ENCODE data around the gene TRAPPC2. TPM values are rescaled to one million over a fixed set of nuclear protein-coding genes. Genes with fewer than 3 reads are reported as not detected.

Gene TRAPPC2
- total RNA-seq, 2 experiments from 2014 or later, result 22.2 to 27.0 TPM

DNA sequence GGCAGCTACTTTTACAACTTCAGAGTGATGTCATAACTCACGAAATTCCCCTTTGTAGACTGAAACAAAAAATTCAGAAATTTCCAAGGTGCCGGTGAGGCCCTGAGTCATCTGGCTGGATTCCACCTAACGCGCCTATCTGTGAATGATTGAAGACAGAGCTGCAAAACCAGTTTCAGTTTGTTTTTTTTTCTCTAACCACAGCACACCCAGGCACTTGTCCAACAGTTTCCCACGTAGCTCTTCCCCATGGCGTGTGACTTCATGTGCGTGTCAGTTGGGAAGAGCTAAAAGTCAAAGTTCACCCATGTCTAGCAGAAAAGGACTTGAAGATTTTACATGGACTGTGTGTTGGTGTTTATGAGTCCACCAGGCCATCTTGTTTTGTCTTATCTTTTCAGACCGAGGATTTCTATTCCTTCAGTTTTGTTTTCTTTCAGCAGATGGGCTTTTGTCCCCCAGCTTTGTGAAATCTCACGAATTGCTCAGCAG lies 65.1 kb downstream of the TRAPPC2 start:
- intact Hi-C loops (cut with micrococcal nuclease; ENCODE audit: unreplicated experiment), result no loop called here
- DNase-seq (ENCODE audit: low spot score), result no peak
- Histone ChIP-seq H3K9me3 (ENCODE audit: low read length) (no peaks in the 10 kb centered on the region), H4K20me1 (ENCODE audit: insufficient read depth, low read length) (no peaks in the 10 kb centered on the region), H3K36me3 (ENCODE audit: insufficient read depth, low read length) (peaks cover 5% of the 10 kb centered on the region), H3K4me3 (ENCODE audit: low read depth, low read length, poor library complexity, severe bottlenecking) (no peak overlapping the region), H3K4me1 (ENCODE audit: insufficient read depth, low read length, poor library complexity, severe bottlenecking) (peaks cover 6% of the 10 kb centered on the region), H3K4me2 (ENCODE audit: low read length) (no peak overlapping the region), H2AFZ (ENCODE audit: low read length) (no peak overlapping the region), H3K79me2 (ENCODE audit: insufficient read depth, low read depth, low read length) (no peaks in the 10 kb centered on the region), H3K27ac (ENCODE audit: low read depth, low read length, poor library complexity, severe bottlenecking) (no peak overlapping the region), H3K9me2 (ENCODE audit: insufficient read depth, low read length) (no peaks in the 10 kb centered on the region)
- CTCF ChIA-PET (ENCODE audit: unreplicated experiment), result no interaction called here
- TF ChIP-seq, protein P1, sequence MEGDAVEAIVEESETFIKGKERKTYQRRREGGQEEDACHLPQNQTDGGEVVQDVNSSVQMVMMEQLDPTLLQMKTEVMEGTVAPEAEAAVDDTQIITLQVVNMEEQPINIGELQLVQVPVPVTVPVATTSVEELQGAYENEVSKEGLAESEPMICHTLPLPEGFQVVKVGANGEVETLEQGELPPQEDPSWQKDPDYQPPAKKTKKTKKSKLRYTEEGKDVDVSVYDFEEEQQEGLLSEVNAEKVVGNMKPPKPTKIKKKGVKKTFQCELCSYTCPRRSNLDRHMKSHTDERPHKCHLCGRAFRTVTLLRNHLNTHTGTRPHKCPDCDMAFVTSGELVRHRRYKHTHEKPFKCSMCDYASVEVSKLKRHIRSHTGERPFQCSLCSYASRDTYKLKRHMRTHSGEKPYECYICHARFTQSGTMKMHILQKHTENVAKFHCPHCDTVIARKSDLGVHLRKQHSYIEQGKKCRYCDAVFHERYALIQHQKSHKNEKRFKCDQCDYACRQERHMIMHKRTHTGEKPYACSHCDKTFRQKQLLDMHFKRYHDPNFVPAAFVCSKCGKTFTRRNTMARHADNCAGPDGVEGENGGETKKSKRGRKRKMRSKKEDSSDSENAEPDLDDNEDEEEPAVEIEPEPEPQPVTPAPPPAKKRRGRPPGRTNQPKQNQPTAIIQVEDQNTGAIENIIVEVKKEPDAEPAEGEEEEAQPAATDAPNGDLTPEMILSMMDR (conservative IDR thresholded peaks at IDR 0.05; ENCODE audit: low read length), result no peak
- no peak for TF ChIP-seq EZH2phosphoT487 (IDR thresholded peaks at IDR 0.05; ENCODE audit: borderline replicate concordance, low read depth, low read length)
- BruUV-seq (replicated peaks), result no TSS peak
- POLR2A ChIA-PET, result no interaction called here

DNA sequence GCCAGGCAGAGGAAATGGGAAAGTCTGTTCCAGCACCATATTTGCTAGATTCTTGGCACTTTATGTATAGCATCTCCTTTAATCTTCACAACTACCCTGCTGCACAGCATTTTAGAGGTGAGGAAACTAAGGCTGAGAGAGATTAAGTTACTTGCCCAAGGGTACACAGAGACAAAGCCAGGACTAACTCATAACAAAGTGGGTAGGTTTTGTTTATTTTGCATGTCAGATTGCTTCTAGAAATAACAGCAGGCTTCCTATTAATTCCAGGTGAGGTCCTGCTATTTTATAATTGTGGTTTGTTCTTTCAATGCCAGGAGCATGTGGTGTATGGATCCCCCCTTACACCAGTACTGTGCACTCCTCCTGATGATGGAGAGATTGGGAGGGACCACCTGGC lies 66.5 kb downstream of the TRAPPC2 start:
- no peak for TF ChIP-seq EZH2phosphoT487 (IDR thresholded peaks at IDR 0.05; ENCODE audit: borderline replicate concordance, low read depth, low read length)
- TF ChIP-seq, protein P1 (conservative IDR thresholded peaks at IDR 0.05; ENCODE audit: low read length), result no peak
- intact Hi-C loops (cut with micrococcal nuclease; ENCODE audit: unreplicated experiment), result no loop called here
- BruUV-seq (replicated peaks), result no TSS peak

DNA sequence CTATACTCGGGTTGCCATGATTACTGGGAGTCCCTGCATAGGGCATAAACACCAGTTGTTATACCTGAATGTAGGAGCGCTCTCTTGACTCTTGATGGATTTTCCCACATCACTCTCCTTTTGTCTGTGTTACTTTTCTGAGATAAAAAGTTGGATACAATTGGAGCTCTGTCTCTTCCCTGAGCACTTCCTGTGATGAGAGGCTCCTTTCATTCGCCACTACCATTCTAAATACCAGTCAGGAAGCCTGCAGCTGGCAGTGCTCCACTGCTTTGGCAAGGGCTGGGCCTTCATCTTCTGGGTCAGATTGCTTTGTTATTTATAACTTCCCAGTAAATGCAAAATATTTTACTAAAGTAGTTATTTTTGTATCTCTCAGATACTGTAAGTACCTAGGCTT lies 67.6 kb downstream of the TRAPPC2 start:
- Histone ChIP-seq H3K4me1 (ENCODE audit: insufficient read depth, low read length, poor library complexity, severe bottlenecking) (peaks cover 6% of the 10 kb centered on the region), H3K36me3 (ENCODE audit: insufficient read depth, low read length) (peaks cover 14% of the 10 kb centered on the region), H4K20me1 (ENCODE audit: insufficient read depth, low read length) (no peaks in the 10 kb centered on the region), H3K9me2 (ENCODE audit: insufficient read depth, low read length) (no peaks in the 10 kb centered on the region), H3K9me3 (ENCODE audit: low read length) (no peaks in the 10 kb centered on the region), H3K4me2 (ENCODE audit: low read length) (no peak overlapping the region; the same call in 1 of the 2 replicates), H2AFZ (ENCODE audit: low read length) (no peak overlapping the region), H3K79me2 (ENCODE audit: insufficient read depth, low read depth, low read length) (no peaks in the 10 kb centered on the region), H3K27ac (ENCODE audit: low read depth, low read length, poor library complexity, severe bottlenecking) (no peak overlapping the region), H3K4me3 (ENCODE audit: low read depth, low read length, poor library complexity, severe bottlenecking) (no peak overlapping the region)
- intact Hi-C loops (cut with micrococcal nuclease; ENCODE audit: unreplicated experiment), result no loop called here
- no peak for TF ChIP-seq EZH2phosphoT487 (IDR thresholded peaks at IDR 0.05; ENCODE audit: borderline replicate concordance, low read depth, low read length)
- TF ChIP-seq, protein P1 (conservative IDR thresholded peaks at IDR 0.05; ENCODE audit: low read length), result no peak
- no TSS peak for BruUV-seq (replicated peaks)
- ChIA-PET POLR2A (interaction anchor here (0.6 to 1.0 kb wide), 2 partner anchors 31 to 91 kb away, joined by 3 read pairs; no protein-coding TSS in a partner anchor), CTCF (ENCODE audit: unreplicated experiment) (no interaction called here)
- DNase-seq (ENCODE audit: low spot score), result no peak

More for the DNA sequence above, 66.5 kb downstream of the TRAPPC2 start:
- H3K9me2 ChIP-seq (ENCODE audit: insufficient read depth, low read length), result no peaks in the 10 kb centered on the region
- DNase-seq (ENCODE audit: low spot score), result no peak
- no peak overlapping the region for H3K4me2 ChIP-seq (ENCODE audit: low read length)
- H3K9me3 ChIP-seq (ENCODE audit: low read length), result no peaks in the 10 kb centered on the region
- no peak overlapping the region for H3K4me3 ChIP-seq (ENCODE audit: low read depth, low read length, poor library complexity, severe bottlenecking)
- H3K27ac ChIP-seq (ENCODE audit: low read depth, low read length, poor library complexity, severe bottlenecking), result no peak overlapping the region
- H4K20me1 ChIP-seq (ENCODE audit: insufficient read depth, low read length), result no peaks in the 10 kb centered on the region
- peaks cover 9% of the 10 kb centered on the region for H3K36me3 ChIP-seq (ENCODE audit: insufficient read depth, low read length)
- no peak overlapping the region for H2AFZ ChIP-seq (ENCODE audit: low read length)
- H3K79me2 ChIP-seq (ENCODE audit: insufficient read depth, low read depth, low read length), result no peaks in the 10 kb centered on the region
- H3K4me1 ChIP-seq (ENCODE audit: insufficient read depth, low read length, poor library complexity, severe bottlenecking), result peaks cover 6% of the 10 kb centered on the region
- ChIA-PET CTCF (ENCODE audit: unreplicated experiment) (no interaction called here), POLR2A (interaction anchor here (0.7 kb wide), 1 partner anchor 15 kb away, joined by 3 read pairs; no protein-coding TSS in a partner anchor)
